RWPE1 (cell line): Measurements from ENCODE around the gene UBR2.

Experiments
- CTCF ChIA-PET: fragments of 350-600 bp; sonication (Branson Sonifier 250); formaldehyde crosslinking; extraction: SDS; loops from one replicate; lab custom pipeline; 2021; lab: Yijun Ruan, JAX
- POLR2A ChIA-PET: fragments of 400-600 bp; formaldehyde crosslinking; extraction: SDS; loops from one replicate; lab custom pipeline; 2020; ENCODE audit warnings: antibody characterized with exemption; ENCODE audit not compliant: low non-redundant PET; lab: Yijun Ruan, JAX
- DNase-seq: peaks from one replicate; pipeline ENCODE4 v3.0.0; 2012; ENCODE audit warnings: low spot score
- H3K27ac ChIP-seq: fragments of 450-650 bp; 2 replicates; pipeline ENCODE4 v1.5.1; 2017
- CTCF ChIP-seq: fragments of 450-650 bp; conservative IDR thresholded peaks from 2 replicates; pipeline ENCODE4 v1.5.1; 2017; ENCODE audit warnings: low read depth, mild to moderate bottlenecking

The UBR2 gene

DNA sequence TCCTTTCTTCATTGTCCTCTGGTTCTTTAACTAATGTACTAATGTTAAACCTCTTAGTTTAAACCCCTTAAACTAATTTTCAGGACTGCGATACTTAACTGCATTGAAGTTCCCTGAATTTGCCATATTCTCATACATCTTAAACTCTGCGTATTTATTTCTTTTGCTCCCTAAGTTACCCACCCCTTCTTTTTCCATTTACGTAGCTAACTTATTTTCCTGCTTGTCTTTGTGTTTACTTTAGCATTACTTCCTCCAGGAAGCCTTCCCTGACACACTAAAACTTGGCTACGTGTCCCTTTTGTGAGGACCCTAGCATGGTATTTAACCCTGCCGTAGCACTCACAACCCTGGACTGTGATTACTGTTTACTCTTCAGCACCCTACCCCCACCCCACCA is 79.0 kb downstream of the UBR2 start:
- ChIA-PET POLR2A (no interaction called here), CTCF (no interaction called here)
- TF ChIP-seq CTCF = no peak
- H3K27ac ChIP-seq = no peak overlapping the region
- DNase-seq = no peak

- DNase-seq = no peak
- ChIA-PET POLR2A (no interaction called here), CTCF (no interaction called here)
- no peak for TF ChIP-seq CTCF
- H3K27ac ChIP-seq = no peak overlapping the region
Measured at GRCh38 chr6:42644211-42644610, 80.4 kb downstream of the UBR2 start.

- CTCF ChIA-PET = no interaction called here
- POLR2A ChIA-PET = no interaction called here
- TF ChIP-seq CTCF = no peak
Measured at GRCh38 chr6:42652024-42652746, 88.4 kb downstream of the UBR2 start.

GRCh38 chr6:42653851-42654250 is 90.0 kb downstream of the UBR2 start:
- H3K27ac ChIP-seq = no peak overlapping the region
- ChIA-PET CTCF (no interaction called here), POLR2A (no interaction called here)
- DNase-seq = no peak
- TF ChIP-seq CTCF = no peak

More at GRCh38 chr6:42652024-42652746, 88.4 kb downstream of the UBR2 start:
- no peak overlapping the region for H3K27ac ChIP-seq
- no peak for DNase-seq

DNA sequence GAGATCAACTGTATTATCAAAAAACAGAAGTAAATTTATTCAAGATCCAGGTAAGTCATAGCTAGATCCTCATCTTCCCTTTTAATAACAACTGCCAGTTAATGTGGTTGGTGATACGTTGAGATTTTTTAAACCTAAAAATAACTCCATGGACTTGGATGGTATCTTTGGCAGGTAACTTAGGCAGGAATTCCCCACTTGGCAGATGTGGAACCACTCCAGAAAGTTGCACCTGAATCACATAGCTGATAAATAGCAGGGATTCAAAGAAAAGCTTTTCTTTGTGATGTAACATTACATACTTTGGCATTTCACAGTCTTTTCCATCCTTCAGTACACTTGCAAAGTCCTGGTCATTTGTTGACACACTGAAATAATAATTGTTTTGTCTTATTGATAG is 96.0 kb downstream of the UBR2 start:
- POLR2A ChIA-PET = no interaction called here
- TF ChIP-seq CTCF = no peak
- H3K27ac ChIP-seq = no peak overlapping the region
- CTCF ChIA-PET = interaction anchor here (0.6 kb wide), 1 partner anchor 70 kb away, joined by 3 read pairs; no protein-coding TSS in a partner anchor
- DNase-seq = no peak

DNA sequence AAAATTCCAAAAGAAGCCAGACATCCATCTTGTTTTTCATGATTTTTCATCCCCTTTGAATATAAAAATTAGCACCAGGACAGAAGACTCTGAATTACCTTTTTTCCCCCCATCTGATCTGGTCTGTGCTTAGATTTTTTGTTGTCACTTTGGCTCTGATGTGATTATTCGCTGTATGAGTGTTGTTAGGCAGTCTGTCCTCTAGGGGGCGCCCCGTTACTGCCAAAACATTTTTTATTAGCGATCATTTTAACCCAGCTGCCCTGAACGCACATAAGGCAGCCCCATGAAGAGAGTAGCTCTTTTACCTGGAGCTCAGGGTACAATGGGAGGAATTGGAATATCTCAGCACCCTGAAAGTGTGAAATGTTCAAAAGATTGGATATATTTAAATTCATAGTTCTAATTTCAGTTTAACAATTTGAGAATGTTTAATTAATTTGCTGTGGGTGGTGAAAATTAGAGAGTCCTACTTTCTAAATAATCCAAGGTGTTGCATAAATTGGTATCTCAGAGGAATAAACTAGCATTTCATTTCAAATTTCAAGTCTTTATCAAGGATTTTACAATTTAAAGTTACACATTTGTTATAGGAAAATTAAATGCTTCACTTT is 97.8 kb downstream of the UBR2 start:
- no peak overlapping the region for H3K27ac ChIP-seq
- DNase-seq = peak; percentile 59
- TF ChIP-seq CTCF = peak; percentile 90
- CTCF ChIA-PET = interaction anchor here (0.6 to 1.4 kb wide), 10 partner anchors 8 to 218 kb away, joined by 3 to 15 read pairs (median 3); partner anchors contain the start of gene RPL7L1
- POLR2A ChIA-PET = no interaction called here
